ENCODE measurements around the gene ARL8B.
"Not testable (repeated sequence)": the region's sequence is repeated elsewhere in the genome, so short reads cannot be mapped to it uniquely, and the experiment has no call there.

Gene ARL8B

DNA sequence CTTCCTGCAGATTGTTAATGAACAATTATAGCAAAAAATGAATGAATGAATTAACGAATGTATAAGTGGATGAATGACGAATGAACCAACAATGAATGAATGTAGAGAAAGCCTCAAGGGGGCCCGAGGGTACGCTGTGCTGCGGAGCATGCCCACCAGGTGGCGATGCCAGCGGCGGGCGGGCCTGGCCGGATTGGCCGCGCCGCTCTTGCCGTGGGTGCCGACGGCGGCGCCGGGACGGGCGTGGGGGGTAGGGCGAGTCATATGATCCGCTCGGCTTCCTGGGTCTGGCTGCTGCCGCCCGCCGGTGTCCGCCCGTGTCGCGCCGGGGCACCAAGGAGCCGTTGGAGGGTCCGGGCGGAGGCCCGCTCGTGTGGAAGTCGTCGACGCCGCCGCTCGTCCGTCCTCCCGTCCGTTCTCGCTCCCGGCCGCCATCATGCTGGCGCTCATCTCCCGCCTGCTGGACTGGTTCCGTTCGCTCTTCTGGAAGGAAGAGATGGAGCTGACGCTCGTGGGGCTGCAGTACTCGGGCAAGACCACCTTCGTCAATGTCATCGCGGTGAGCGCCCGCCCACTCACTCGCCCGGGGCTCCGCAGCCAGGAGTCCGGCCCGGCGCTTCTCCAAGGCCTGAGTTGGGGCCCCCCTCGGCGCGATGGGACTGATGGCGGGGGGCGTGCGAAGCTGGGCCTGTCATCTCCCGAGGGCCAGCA, at the start of gene ARL8B:
TSS of gene ARL8B (plus strand) at position 263 of the 711 bp plus-strand sequence. CDS start at position 437, 174 bp downstream.
- peak; percentile 49 for DNase-seq

- no peak for DNase-seq
Observed at GRCh38 chr3:5073374-5074085, 48.6 kb upstream of the ARL8B start.

- DNase-seq, result no peak
Observed at GRCh38 chr3:5078151-5078550, 43.9 kb upstream of the ARL8B start.

DNA sequence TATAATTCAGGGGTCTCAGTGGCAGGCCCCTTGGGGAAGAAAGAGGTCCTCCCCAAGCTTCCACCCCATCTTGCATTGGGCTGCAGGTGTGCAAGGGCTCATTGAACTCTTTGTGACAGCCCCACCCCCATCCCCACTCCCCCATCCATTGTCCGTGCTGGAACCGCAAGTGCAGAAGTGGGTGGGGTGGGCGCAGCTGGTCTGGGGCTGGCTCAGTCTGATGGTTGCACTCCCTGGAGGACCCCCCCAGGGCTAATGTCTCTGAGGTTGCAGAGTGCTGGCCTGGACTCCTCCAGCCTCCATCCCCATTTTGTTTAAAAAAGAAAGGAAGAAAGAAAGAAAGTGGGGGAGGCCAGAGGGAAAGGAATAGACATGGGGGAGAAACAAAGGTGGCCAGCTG, 42.3 kb upstream of the ARL8B start:
- DNase-seq, result no peak

- no peak for DNase-seq
Observed at GRCh38 chr3:5080779-5081550, 41.1 kb upstream of the ARL8B start.

GRCh38 chr3:5081973-5082788, 39.9 kb upstream of the ARL8B start:
- not testable (repeated sequence) for DNase-seq

- no peak for DNase-seq
Observed at GRCh38 chr3:5082789-5083115, 39.3 kb upstream of the ARL8B start.

DNA sequence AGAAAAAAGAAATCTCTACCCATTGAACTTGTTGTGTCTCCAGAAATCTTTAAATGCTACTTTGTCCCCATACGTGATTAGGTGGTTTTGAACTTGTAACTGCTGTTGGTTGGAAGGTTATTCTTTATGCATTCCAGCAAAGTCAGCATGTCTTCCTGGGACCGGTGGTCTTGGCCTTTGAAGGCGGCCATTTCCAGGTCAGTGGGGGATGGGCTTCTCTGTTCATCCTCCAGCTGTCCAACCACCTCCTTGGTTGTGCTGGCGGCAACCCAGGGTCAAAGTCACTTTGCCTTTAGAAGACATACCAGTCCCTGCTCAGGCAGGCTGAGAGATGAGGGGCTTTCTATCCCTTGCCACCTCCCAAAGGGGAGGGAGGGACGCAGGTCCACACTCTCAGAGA, 37.9 kb upstream of the ARL8B start:
- DNase-seq, result no peak

- no peak for DNase-seq
Observed at GRCh38 chr3:5086708-5087107, 35.4 kb upstream of the ARL8B start.

DNA sequence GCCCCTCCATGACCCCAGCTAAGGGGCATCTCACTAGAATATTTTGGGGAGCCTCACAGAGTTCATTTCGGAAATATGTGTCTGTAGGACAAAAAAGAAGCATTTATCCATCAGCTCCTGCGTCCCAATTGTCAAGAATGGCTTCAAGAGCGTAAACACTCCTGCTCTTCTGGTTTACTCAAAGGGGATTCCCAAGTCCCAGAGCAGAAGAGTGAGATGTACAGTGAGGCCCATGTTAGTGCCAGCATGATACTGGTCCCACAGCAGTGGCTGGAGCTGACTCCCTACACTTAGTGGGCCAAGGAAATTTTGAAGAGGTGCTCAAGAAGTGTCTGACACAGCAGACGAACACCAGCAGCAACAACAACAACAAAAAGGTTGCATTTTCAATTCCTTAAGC, 34.9 kb upstream of the ARL8B start:
- DNase-seq, result no peak

GRCh38 chr3:5090197-5090596, 31.9 kb upstream of the ARL8B start:
- DNase-seq, result no peak

- DNase-seq, result no peak
Observed at GRCh38 chr3:5092018-5092417, 30.1 kb upstream of the ARL8B start.

DNA sequence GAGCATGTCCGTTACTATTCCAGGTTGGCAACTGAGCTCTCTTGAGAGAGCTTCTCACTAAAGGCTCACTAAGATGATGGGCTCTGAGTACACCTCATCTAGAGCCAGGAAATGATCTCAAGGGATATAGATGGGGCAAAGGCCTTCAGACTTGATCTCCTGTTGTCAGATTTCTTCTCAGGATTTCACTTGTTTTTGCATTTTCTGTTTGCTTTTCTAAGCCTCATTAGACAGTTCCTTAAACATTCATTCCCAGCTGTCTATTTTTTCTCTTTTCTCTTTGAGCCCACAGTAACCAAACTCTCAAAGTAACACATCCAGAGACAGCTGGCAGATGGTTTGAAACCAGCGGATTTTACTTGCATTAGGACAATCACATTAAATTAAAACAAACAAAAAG, 28.4 kb upstream of the ARL8B start:
- DNase-seq, result no peak

DNA sequence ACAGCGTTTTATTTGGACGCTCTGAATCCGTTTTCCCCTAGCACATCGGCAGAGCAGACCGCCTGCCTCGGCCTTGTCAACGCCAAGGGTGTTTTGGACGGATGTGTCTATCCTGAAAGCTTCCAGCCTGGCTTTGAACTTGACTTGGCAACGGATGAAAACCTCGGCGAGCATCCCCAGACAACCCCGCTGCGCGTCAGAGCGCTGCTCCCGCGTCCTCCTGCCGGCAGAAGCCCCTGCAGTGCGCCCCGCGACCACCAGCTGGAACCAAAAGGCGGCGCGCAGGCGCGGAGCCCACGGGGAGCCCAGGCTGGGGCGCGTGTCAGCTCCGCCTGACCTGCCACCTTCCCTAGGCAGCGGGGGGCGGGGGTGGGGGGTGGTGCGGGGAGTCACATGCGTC, 26.2 kb upstream of the ARL8B start:
- DNase-seq, result no peak

- no peak for DNase-seq
Observed at GRCh38 chr3:5096336-5097008, 25.6 kb upstream of the ARL8B start.

- DNase-seq, result no peak
Observed at GRCh38 chr3:5098346-5098745, 23.7 kb upstream of the ARL8B start.

DNA sequence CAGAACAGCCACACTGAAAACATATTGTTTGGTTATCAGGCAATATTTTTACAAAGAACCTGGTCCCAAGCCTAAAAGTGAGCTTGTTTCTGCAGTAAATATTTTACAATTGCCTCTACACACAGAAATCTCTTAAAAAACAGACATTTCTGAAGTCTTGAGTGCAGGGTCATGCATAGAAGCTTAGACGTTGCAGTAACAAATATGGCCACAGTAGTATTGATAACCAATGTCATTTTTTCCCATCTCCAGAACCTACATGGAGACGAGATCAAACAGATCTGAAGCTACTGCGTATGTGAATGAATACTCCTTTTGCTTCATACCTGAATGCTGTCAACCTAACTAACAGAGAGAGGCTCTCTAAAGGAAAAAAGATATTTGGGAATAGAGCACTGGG, 19.6 kb upstream of the ARL8B start:
- DNase-seq, result no peak

GRCh38 chr3:5103743-5104142, 18.3 kb upstream of the ARL8B start:
- DNase-seq, result no peak

GRCh38 chr3:5105050-5105449, 17.0 kb upstream of the ARL8B start:
- DNase-seq, result no peak

GRCh38 chr3:5106371-5106770, 15.7 kb upstream of the ARL8B start:
- not testable (repeated sequence) for DNase-seq

DNA sequence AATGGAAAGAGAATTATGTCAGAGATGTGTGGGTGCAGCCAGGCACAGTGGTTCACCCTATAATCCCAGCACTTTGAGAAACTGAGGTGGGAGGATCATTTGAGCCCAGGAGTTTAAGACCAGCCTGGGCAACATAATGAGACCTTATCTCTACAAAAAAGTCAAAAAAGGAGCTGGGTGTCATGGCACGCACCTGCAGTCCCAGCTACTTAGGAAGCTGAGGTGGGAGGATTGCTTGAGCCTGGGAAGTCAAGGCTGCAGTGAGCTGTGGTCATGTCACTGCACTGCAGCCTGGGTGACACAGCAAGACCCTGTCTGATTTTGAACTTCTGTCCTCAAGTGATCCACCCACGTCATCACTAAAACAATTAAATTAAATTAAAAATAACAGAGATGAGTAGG, 15.2 kb upstream of the ARL8B start:
- not testable (repeated sequence) for DNase-seq

DNA sequence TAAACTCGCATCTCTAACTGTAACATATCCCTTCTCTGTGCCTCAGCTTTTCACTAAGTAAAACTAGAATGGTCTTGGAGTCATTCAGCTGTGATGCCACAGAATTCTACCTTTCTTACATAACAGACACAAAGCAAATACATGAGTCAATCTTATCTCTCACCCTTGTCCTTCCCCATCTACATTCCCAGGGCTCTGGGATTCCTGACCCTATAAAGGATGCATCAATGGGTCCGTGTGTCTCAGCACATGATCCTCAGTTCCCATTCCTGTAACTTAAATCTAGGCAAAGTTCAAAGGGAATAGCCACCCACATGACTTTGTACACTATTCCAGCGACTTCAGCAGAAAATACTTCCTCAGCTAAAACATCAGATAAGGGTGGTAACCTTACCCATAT, 11.8 kb upstream of the ARL8B start:
- DNase-seq, result no peak

DNA sequence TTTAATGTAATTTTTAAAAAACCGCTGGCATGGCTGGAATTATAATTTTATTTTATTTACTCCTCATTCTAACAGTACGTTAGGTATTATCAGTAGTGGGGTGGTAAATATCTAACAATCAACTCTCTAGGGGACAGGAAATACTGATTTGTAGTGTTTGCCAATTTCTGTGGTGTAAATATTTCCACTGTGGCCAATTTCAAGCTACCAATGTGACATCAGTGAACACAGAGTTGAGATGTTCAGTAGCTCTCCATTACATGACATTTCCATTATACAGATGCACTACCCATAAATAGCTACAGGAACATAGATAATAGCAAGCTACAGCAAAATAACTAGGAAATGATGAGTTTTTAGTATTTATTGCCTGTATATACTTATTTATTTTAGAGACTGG, 10.0 kb upstream of the ARL8B start:
- no peak for DNase-seq

Measured in NCI-H2107 (cell line).